ENCODE measurements around the gene VAT1L.

The VAT1L gene

GRCh38 chr16:77995843-77996455 lies 207.6 kb downstream of the VAT1L start:
- Histone ChIP-seq H3K9me3 (ENCODE audit: low read length) (no peaks in the 10 kb centered on the region), H3K9me2 (ENCODE audit: low read depth, low read length) (no peaks in the 10 kb centered on the region), H3K4me1 (ENCODE audit: insufficient read depth, low read length, severe bottlenecking) (no peaks in the 10 kb centered on the region), H3K9ac (ENCODE audit: low read length) (no peak overlapping the region), H3K4me2 (ENCODE audit: low read length) (no peak overlapping the region), H3K79me2 (ENCODE audit: insufficient read depth, low read length) (no peaks in the 10 kb centered on the region), H4K20me1 (ENCODE audit: insufficient read depth, low read length) (no peaks in the 10 kb centered on the region), H3K36me3 (ENCODE audit: insufficient read depth, low read length) (no peaks in the 10 kb centered on the region), H2AFZ (ENCODE audit: low read length) (no peak overlapping the region), H3K4me3 (ENCODE audit: low read depth, low read length, poor library complexity, severe bottlenecking) (no peak overlapping the region), H3F3A (ENCODE audit: insufficient read depth, low read length) (no peaks in the 10 kb centered on the region), H3K27ac (ENCODE audit: low read depth, low read length, poor library complexity, severe bottlenecking) (no peak overlapping the region), H3K27me3 (ENCODE audit: insufficient read depth, low read length) (no peaks in the 10 kb centered on the region)
- TF ChIP-seq EZH2 (IDR thresholded peaks at IDR 0.05; ENCODE audit: borderline replicate concordance, low read length), result no peak
- TF ChIP-seq, protein P1, sequence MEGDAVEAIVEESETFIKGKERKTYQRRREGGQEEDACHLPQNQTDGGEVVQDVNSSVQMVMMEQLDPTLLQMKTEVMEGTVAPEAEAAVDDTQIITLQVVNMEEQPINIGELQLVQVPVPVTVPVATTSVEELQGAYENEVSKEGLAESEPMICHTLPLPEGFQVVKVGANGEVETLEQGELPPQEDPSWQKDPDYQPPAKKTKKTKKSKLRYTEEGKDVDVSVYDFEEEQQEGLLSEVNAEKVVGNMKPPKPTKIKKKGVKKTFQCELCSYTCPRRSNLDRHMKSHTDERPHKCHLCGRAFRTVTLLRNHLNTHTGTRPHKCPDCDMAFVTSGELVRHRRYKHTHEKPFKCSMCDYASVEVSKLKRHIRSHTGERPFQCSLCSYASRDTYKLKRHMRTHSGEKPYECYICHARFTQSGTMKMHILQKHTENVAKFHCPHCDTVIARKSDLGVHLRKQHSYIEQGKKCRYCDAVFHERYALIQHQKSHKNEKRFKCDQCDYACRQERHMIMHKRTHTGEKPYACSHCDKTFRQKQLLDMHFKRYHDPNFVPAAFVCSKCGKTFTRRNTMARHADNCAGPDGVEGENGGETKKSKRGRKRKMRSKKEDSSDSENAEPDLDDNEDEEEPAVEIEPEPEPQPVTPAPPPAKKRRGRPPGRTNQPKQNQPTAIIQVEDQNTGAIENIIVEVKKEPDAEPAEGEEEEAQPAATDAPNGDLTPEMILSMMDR (IDR thresholded peaks at IDR 0.05; ENCODE audit: low read length), result no peak

DNA sequence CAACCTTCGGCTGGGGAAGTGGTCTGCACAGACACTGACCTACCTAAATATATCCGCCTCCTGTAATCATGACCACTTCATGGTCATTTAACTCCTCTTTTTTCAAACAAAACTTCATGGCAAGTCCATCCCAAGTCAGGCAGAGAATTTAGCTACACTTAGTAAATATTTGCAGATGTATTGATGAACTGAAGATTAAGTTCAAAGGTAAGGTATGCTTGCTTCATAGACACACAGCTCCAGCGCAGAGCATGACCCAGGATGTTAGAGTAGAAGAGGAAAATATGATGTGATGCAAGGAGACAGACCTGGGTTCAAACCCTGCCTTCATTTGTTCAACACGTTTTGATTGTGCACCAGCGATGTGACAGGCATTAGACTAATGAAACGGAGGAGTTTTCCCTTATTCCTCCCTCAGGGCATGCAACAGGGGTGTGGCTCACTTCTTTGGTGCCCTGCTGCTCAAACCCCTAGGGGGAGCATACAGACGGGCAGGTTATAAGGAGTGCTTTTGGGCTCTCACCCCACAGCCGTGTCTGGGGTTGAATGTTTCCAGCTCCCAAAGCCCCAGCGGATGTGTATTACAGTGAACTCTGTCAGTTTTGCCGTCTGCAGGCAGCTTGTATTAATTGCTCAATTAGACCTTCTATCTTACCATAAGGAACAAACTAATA lies 210.1 kb downstream of the VAT1L start:
- no peaks in the 10 kb centered on the region for H3K9me3 ChIP-seq (ENCODE audit: low read length)
- no peak for TF ChIP-seq EZH2 (IDR thresholded peaks at IDR 0.05; ENCODE audit: borderline replicate concordance, low read length)
- TF ChIP-seq, protein P1 (IDR thresholded peaks at IDR 0.05; ENCODE audit: low read length), result no peak

DNA sequence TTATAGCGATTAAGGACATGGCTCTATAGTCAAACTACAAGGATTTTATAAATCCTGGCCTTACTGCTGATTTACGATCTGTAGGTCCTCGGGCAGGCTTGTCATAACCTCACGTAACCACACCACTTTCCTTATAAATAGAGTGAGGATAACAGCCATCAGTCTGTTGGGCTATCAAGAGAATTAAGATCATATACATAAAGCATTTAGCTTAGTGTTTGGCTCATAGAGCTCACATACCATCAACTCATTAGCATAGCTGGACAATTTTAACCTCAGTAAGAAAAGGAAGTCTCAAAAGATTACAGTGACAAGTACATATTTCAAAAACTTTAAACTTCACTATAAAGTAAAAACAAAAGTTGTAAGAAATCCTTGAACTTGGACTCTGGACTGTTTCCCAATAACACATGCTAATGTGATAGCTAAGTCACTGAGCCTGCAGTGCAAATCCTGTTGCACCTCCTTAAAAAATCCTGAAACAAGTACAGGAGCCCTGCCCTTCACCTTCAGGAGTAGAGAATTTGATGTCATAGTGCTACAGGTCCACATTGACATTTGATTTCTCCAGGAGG lies 213.2 kb downstream of the VAT1L start:
- H3K27me3 ChIP-seq (ENCODE audit: insufficient read depth, low read length), result no peaks in the 10 kb centered on the region
- no peaks in the 10 kb centered on the region for H3K4me1 ChIP-seq (ENCODE audit: insufficient read depth, low read length, severe bottlenecking)
- no peaks in the 10 kb centered on the region for H4K20me1 ChIP-seq (ENCODE audit: insufficient read depth, low read length)
- no peak overlapping the region for H3K4me3 ChIP-seq (ENCODE audit: low read depth, low read length, poor library complexity, severe bottlenecking)
- H3F3A ChIP-seq (ENCODE audit: insufficient read depth, low read length), result no peaks in the 10 kb centered on the region
- H2AFZ ChIP-seq (ENCODE audit: low read length), result no peak overlapping the region
- no peak overlapping the region for H3K27ac ChIP-seq (ENCODE audit: low read depth, low read length, poor library complexity, severe bottlenecking)
- H3K9me2 ChIP-seq (ENCODE audit: low read depth, low read length), result no peaks in the 10 kb centered on the region
- H3K36me3 ChIP-seq (ENCODE audit: insufficient read depth, low read length), result no peaks in the 10 kb centered on the region
- no peaks in the 10 kb centered on the region for H3K9me3 ChIP-seq (ENCODE audit: low read length)
- H3K79me2 ChIP-seq (ENCODE audit: insufficient read depth, low read length), result no peaks in the 10 kb centered on the region
- TF ChIP-seq, protein P1 (IDR thresholded peaks at IDR 0.05; ENCODE audit: low read length), result no peak
- no peak for TF ChIP-seq EZH2 (IDR thresholded peaks at IDR 0.05; ENCODE audit: borderline replicate concordance, low read length)
- H3K4me2 ChIP-seq (ENCODE audit: low read length), result no peak overlapping the region
- no peak overlapping the region for H3K9ac ChIP-seq (ENCODE audit: low read length)

More for the DNA sequence above, 210.1 kb downstream of the VAT1L start:
- Histone ChIP-seq H3K4me2 (ENCODE audit: low read length) (no peak overlapping the region), H3F3A (ENCODE audit: insufficient read depth, low read length) (no peaks in the 10 kb centered on the region), H3K79me2 (ENCODE audit: insufficient read depth, low read length) (no peaks in the 10 kb centered on the region), H2AFZ (ENCODE audit: low read length) (no peak overlapping the region), H3K27me3 (ENCODE audit: insufficient read depth, low read length) (no peaks in the 10 kb centered on the region), H3K9ac (ENCODE audit: low read length) (no peak overlapping the region), H3K4me1 (ENCODE audit: insufficient read depth, low read length, severe bottlenecking) (no peaks in the 10 kb centered on the region), H4K20me1 (ENCODE audit: insufficient read depth, low read length) (no peaks in the 10 kb centered on the region), H3K9me2 (ENCODE audit: low read depth, low read length) (no peaks in the 10 kb centered on the region), H3K36me3 (ENCODE audit: insufficient read depth, low read length) (no peaks in the 10 kb centered on the region), H3K4me3 (ENCODE audit: low read depth, low read length, poor library complexity, severe bottlenecking) (no peak overlapping the region), H3K27ac (ENCODE audit: low read depth, low read length, poor library complexity, severe bottlenecking) (no peak overlapping the region)

Measured in OCI-LY1 (cell line).